HG03064 (cell line): Measurements from ENCODE around the gene ERBB4.

Source experiments
- ATAC-seq: cut with Tn5 transposase; IDR thresholded peaks from one replicate; pipeline ENCODE4 v1.9.1; 2021; ENCODE audit warnings: low read depth; ENCODE audit not compliant: unreplicated experiment

Gene ERBB4

GRCh38 chr2:211948932-211949331, 589.7 kb downstream of the ERBB4 start:
- ATAC-seq, result no peak

- no peak for ATAC-seq
Measured at GRCh38 chr2:211946960-211947359, 591.6 kb downstream of the ERBB4 start.

GRCh38 chr2:211944572-211944971, 594.0 kb downstream of the ERBB4 start:
- no peak for ATAC-seq

- no peak for ATAC-seq
Measured at GRCh38 chr2:211942153-211942552, 596.4 kb downstream of the ERBB4 start.

- ATAC-seq, result no peak
Measured at GRCh38 chr2:211941216-211941747, 597.3 kb downstream of the ERBB4 start.

GRCh38 chr2:211939177-211939576, 599.4 kb downstream of the ERBB4 start:
- ATAC-seq, result no peak

GRCh38 chr2:211934811-211935210, 603.8 kb downstream of the ERBB4 start:
- ATAC-seq, result no peak

- no peak for ATAC-seq
Measured at GRCh38 chr2:211931314-211931713, 607.3 kb downstream of the ERBB4 start.

GRCh38 chr2:211930331-211930730, 608.3 kb downstream of the ERBB4 start:
- no peak for ATAC-seq

- no peak for ATAC-seq
Measured at GRCh38 chr2:211928201-211928600, 610.4 kb downstream of the ERBB4 start.

- no peak for ATAC-seq
Measured at GRCh38 chr2:211923019-211923418, 615.6 kb downstream of the ERBB4 start.

GRCh38 chr2:211903961-211904360, 634.6 kb downstream of the ERBB4 start:
- no peak for ATAC-seq

- ATAC-seq, result no peak
Measured at GRCh38 chr2:211901226-211901846, 637.3 kb downstream of the ERBB4 start.

- no peak for ATAC-seq
Measured at GRCh38 chr2:211900518-211900917, 638.1 kb downstream of the ERBB4 start.

GRCh38 chr2:211900000-211900399, 638.6 kb downstream of the ERBB4 start:
- ATAC-seq, result no peak

- no peak for ATAC-seq
Measured at GRCh38 chr2:211898702-211899101, 639.9 kb downstream of the ERBB4 start.

GRCh38 chr2:211881449-211881848, 657.2 kb downstream of the ERBB4 start:
- no peak for ATAC-seq

GRCh38 chr2:211879323-211879722, 659.3 kb downstream of the ERBB4 start:
- ATAC-seq, result no peak

- no peak for ATAC-seq
Measured at GRCh38 chr2:211877061-211877460, 661.5 kb downstream of the ERBB4 start.

GRCh38 chr2:211875488-211875887, 663.1 kb downstream of the ERBB4 start:
- no peak for ATAC-seq

- no peak for ATAC-seq
Measured at GRCh38 chr2:211868996-211869533, 669.5 kb downstream of the ERBB4 start.

GRCh38 chr2:211867845-211868451, 670.7 kb downstream of the ERBB4 start:
- ATAC-seq, result peak; percentile 89
